HG02973 (cell line): ENCODE data around the gene ROR1.
A peak's percentile ranks its signal among the peaks of the same experiment; 100 is the strongest.
"Not testable (repeated sequence)": the region's sequence is repeated elsewhere in the genome, so short reads cannot be mapped to it uniquely, and the experiment has no call there.

Experiments used
- ATAC-seq: cut with Tn5 transposase; IDR thresholded peaks from one replicate; pipeline ENCODE4 v1.9.1; 2021; ENCODE audit warnings: moderate library complexity; ENCODE audit not compliant: unreplicated experiment

ROR1 gene

GRCh38 chr1:64195081-64195395 is 421.2 kb downstream of the ROR1 start:
- ATAC-seq = no peak

DNA sequence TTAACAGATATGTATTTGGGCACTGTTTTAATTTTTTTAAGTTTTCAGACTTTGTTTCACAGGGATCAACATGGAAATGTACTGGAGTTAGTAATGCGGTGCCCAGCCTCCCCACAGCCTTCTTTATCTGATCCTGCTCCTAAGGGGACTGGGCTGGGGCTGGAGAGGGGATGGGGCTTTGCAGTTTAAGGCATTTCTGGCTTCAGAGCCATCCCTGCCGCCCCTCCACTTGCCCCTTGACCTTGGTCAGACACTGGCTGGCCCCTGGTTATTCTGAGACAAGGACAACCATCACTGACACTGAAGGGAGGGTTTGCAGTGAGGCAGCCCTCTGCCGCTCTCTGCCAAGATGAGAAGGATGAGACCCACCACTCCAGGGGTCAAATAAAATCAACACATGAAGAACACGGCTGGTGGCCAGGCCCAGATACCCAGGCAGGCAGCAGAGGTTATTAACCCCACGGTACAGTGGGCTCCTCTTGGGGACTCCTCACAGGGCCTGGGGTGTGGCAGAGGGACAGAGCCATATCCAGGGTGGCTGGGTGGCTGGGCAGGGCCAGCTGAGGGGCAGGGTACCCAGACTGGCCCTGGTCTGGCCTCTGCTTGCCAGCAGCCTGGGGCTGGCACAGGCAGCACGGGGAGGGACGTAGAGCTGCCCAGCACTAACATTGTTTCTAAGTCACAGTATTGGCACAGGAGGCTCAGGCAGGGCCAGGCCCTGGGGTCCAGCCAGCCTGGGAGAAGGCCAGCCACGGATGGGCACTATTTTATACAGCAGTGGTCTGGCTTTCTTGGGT is 422.5 kb downstream of the ROR1 start:
- no peak for ATAC-seq

- no peak for ATAC-seq
Observed at GRCh38 chr1:64197076-64197475, 423.3 kb downstream of the ROR1 start.

DNA sequence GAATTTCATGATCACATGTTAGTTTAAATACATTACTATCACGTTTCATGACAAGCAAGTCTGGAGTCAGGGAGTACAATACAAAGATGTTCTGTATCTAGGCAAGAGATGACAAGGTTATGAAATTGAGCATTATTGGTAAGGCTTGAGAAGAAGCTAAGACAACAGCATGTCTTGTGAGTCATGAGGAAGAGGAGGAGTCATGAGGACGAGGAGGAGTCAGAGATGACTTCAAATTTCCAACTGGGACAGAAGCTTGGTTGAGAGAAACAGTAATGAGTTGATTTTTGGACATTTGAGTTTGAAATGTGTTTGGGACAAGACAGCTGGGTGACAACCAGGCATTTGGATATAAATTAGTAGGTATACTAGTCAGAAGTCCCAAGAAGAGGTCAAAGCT is 425.3 kb downstream of the ROR1 start:
- ATAC-seq = no peak

- ATAC-seq = no peak
Observed at GRCh38 chr1:64200064-64200463, 426.2 kb downstream of the ROR1 start.

- ATAC-seq = no peak
Observed at GRCh38 chr1:64203420-64203819, 429.6 kb downstream of the ROR1 start, which contains the start of gene UBE2U. Gene UBE2U (plus strand): TSS chr1:64203623. CDS start chr1:64204051, 428 bp downstream.

DNA sequence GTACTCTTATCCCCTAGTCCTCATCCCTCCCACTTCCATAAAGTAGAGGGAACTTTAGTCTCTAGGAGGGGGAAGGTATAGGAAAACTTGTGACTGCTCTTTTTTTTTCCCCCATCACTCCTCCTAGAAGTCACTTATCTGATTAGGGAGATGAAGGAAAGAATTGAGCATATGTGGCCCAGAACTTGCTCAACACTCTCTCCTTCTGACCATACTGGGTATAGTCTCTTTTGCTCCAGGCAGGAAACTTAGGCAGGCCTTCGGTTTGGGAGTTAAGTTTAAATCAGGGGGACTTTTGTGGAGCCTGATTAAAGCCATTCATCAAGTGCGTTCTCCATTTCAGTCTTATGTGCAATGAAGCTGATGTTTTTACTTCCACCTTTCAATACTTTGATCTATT is 435.4 kb downstream of the ROR1 start:
- no peak for ATAC-seq

GRCh38 chr1:64212031-64212430 is 438.2 kb downstream of the ROR1 start:
- no peak for ATAC-seq

GRCh38 chr1:64215576-64215975 is 441.8 kb downstream of the ROR1 start:
- no peak for ATAC-seq

GRCh38 chr1:64220241-64220640 is 446.4 kb downstream of the ROR1 start:
- ATAC-seq = no peak

DNA sequence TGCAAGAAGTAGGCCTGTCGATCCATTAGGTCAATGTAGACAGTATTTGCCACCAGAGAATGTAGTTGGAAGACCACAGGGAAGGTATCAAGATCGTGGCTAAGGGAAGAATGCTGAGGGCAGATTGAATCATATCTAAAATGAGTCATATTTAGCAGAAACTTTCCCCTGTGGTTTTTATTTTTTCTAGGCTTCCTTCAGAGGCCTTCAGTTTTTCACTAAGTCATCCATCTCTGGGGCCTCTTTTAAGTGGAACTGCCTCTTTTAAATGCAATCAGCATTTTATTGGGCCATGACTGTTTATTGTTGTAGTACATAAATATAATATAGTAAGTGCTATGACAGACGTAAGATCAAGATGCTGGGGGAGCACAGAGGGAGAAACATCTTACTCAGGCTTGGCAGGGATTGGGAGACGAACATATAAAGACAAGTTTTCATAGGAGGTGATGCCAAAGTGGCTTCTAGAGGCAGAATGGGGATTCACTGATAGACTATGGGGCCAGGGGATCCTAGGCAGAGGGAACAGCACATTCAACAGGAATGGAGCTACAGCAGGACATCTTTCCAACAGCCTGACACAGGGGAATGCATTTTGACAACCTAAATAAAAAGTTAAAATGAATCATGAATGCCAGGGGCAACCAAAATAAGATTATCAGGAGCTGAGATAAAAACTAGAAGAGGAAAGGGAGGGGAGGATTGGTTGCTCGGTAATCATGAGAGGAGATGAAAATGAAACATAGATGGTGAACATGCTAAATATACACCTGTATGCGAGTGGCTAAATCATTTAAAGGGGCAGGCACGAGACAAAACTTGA is 449.7 kb downstream of the ROR1 start:
- peak; percentile 82 for ATAC-seq

- ATAC-seq = not testable (repeated sequence)
Observed at GRCh38 chr1:64224236-64224635, 450.4 kb downstream of the ROR1 start.

GRCh38 chr1:64228167-64228957 is 454.5 kb downstream of the ROR1 start:
- ATAC-seq = no peak

DNA sequence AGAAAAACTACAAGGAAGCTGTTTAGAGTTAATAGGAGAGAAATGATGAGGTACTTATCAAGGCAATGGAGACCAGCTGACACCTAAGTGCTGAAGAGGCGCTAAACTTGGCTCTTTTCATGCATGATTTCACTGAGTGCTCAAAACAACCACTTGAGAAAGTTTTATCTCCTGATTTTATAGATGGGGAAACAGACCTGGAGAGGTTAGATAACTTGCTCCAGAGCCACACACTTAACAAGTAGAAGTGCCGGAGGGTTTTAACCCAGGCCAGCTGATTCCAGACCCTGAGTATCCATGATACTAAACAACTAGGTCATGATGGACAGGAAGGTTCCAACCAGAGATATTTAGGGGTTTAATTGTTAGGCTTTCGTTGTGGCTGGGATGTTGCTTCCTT is 455.5 kb downstream of the ROR1 start:
- no peak for ATAC-seq
